HepG2 (cell line): Measurements from ENCODE around the gene GPR62.

ENCODE experiments used
- MIER3 ChIP-seq: IDR thresholded peaks from 2 replicates; pipeline ENCODE4 v1.6.1; 2016; ENCODE audit warnings: missing compliant biosample characterization, borderline replicate concordance
- SP1 ChIP-seq, 2 experiments: fragments of 450-650 bp in 1 of 2; sonication (generic) in 1 of 2; formaldehyde crosslinking in 1 of 2; IDR thresholded peaks; 2 replicates each; pipeline versions ENCODE4 v1.4.0 to v1.6.1; 2016 to 2020; ENCODE audit warnings: missing genetic modification reagents in 1 of 2
- SP2 ChIP-seq: sonication (generic); formaldehyde crosslinking; IDR thresholded peaks from 2 replicates; pipeline ENCODE4 v1.5.1; 2020; ENCODE audit warnings: mild to moderate bottlenecking, missing genetic modification reagents
- ZNF24 ChIP-seq: fragments of 450-650 bp; IDR thresholded peaks from 2 replicates; pipeline ENCODE4 v1.6.1; 2017; ENCODE audit warnings: antibody characterized with exemption, mild to moderate bottlenecking
- TF ChIP-seq, protein P1 (sequence below): sonication (generic); formaldehyde crosslinking; IDR thresholded peaks from 2 replicates; pipeline ENCODE4 v1.5.0; 2020; ENCODE audit warnings: mild to moderate bottlenecking, missing genetic modification reagents, moderate library complexity

GRCh38 chr3:51984269-51984647 lies 29.1 kb downstream of the GPR62 start:
- TF ChIP-seq SP1 (IDR thresholded peaks at IDR 0.05): no peak
- no peak for TF ChIP-seq SP1 (CRISPR knock-in tag; IDR thresholded peaks at IDR 0.05)
- no peak for TF ChIP-seq MIER3
- TF ChIP-seq, protein P1, sequence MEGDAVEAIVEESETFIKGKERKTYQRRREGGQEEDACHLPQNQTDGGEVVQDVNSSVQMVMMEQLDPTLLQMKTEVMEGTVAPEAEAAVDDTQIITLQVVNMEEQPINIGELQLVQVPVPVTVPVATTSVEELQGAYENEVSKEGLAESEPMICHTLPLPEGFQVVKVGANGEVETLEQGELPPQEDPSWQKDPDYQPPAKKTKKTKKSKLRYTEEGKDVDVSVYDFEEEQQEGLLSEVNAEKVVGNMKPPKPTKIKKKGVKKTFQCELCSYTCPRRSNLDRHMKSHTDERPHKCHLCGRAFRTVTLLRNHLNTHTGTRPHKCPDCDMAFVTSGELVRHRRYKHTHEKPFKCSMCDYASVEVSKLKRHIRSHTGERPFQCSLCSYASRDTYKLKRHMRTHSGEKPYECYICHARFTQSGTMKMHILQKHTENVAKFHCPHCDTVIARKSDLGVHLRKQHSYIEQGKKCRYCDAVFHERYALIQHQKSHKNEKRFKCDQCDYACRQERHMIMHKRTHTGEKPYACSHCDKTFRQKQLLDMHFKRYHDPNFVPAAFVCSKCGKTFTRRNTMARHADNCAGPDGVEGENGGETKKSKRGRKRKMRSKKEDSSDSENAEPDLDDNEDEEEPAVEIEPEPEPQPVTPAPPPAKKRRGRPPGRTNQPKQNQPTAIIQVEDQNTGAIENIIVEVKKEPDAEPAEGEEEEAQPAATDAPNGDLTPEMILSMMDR (CRISPR knock-in tag): no peak
- TF ChIP-seq SP2 (CRISPR knock-in tag): no peak
- TF ChIP-seq ZNF24: no peak
